Jurkat, Clone E6-1 (cell line): ENCODE data around the gene SLC44A1.

Experiments
- DNase-seq: peaks from one replicate; pipeline ENCODE4 v3.0.0-alpha.2; 2011; ENCODE audit warnings: low read depth, low spot score
- H3K4me3 ChIP-seq: 2 replicates; pipeline ENCODE4 v1.5.1; 2011; ENCODE audit warnings: mild to moderate bottlenecking, low read length, control low read depth, moderate library complexity

SLC44A1 gene

DNA sequence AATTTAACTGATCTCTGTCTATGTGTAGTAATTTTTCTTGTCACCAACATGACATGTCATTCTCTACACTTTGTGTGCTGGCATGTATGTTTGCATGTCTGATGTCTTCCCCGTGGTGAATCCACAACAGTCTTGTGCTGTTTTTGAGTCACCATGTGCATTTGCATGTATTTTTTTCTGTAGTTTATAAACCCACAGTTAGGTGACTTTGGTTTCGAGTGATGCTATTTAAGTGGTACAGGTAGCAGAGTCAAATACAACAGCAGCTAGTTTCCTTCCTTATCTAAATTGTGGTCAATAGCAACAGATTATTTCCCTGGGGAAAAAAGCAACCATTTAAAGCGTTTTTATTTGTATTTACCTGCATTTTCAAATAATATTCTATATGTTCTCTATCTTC is 113.5 kb downstream of the SLC44A1 start:
- H3K4me3 ChIP-seq = no peak overlapping the region
- no peak for DNase-seq

DNA sequence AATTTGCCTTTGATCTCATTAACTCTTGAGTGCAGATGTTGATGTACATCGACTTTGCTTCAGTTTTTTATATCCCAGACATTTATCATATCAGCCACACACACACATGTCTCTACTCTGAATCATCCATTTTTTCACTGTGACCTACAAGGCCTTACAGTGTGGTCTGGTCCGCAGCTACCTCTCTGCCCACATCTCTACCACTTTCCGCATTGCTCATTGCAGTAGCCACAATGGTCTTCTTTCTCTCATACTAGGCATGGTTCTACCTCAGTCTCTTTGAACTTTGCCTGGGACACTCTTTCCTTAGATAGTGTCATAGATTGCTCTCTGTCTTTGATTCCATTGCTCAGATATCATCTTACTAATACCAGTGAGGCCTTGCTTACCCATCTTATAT is 115.4 kb downstream of the SLC44A1 start:
- DNase-seq = no peak
- no peak overlapping the region for H3K4me3 ChIP-seq

DNA sequence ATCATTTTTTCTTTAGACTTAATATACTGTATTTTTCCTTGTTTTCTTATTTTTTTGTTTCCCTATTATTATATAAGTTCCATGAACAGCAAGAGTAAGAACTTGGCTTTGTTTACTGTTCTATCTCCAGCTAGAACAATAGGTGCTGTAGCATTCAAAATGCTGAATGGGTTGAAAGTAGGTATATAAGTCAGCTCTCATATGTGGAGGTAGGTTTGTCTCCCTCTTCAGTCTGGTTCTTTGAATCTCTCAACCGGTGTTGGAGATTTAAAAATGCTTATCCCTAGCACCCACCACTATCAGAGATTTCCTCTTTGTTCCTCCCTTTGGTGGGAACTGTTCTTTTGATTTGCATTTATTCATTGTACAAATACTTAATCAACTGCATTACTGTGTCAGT is 115.9 kb downstream of the SLC44A1 start:
- no peak overlapping the region for H3K4me3 ChIP-seq
- no peak for DNase-seq

DNA sequence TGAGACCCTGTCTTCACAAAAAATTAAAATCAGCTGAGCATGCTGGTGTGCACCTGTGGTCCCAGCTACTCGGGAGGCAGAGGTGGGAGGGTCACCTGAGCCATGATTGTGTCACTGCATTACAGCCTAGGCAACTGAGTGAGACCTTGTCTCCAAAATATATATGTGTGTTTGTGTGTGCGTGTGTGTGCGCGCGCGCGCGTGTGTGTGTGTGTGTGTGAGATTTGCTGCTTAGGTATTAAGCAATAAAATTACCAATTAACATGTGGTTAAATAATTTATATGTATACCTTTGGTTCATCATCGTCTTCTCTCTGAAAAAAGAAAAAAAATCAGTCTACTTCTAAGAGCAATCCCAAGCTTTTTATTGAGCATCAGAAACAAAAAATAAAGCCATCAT is 117.4 kb downstream of the SLC44A1 start:
- no peak for DNase-seq
- H3K4me3 ChIP-seq = no peak overlapping the region

DNA sequence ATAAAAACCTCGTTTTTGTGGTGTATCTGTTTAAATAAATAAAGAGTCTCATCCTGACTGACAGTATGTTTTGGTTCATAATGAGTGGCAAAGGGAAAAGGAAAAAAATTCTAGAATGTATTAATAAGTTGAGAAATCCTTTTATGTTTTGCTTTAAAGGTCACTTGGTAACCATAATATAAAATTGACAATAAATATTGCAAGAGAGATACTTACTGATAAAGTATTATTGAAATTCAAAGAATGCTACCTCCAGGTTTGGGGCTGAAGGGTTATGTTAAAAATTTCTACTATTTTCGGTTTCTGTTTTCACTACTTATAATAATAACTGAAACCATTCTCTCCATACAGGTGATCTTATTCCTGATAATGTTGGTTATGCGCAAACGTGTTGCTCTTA is 118.0 kb downstream of the SLC44A1 start:
- DNase-seq = no peak

DNA sequence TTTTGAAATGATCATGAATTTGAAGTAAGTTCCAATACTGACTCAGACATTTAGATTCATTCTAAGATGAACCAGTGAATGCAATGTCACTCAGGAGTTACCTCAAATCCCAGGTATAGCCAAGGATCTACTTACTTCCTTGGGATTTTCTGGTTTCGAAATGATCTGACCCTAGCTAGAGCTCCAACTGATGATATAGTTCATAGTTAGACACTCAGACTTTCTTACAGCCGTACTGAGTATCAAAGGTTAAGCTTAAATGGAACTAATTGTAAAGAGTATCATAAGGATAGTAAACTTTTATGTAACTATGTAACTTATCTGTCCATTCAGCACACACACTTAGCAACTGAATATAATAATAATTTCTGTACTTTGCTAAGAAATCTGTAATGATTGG is 119.4 kb downstream of the SLC44A1 start:
- no peak overlapping the region for H3K4me3 ChIP-seq
- no peak for DNase-seq

More for the DNA sequence above, 118.0 kb downstream of the SLC44A1 start:
- H3K4me3 ChIP-seq = no peak overlapping the region

DNA sequence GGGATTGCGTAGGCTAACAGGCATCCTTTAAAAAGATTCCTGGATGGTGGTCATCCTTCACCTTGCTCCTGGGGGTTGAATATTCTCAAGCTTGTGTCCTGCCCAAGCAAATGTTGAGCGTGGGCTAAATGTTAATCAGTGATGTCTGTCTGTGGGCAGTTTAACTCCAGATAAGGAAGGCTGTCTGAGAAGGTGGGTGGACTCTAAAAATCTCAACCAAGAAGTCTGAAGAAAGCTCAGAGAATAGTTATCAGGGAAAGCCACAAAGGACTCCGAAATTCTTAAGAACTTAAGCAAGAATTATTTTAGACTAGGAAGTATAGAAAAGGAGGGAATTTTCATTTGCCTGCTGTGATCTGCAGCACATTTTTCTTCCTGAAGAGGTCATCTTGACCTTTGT is 125.5 kb downstream of the SLC44A1 start:
- no peak overlapping the region for H3K4me3 ChIP-seq
- DNase-seq = no peak

DNA sequence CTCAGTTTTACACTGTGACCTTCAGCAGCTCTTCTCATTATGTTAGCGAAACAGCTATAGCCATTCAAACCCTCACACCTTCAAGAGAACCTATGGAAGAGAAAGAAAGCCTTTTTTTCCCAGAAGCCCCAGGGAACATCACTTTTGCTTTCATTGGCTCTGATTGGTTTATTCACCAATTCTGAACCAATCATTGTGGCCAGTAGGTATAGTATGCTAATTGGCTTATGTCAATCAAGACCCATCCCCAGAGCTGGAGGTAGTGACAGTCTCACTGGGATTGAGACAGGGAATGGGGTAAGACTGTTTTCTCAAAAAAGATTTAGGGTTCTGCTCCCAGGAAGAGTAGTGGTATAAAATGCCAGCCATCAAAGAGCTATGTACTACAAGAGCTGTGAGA is 129.3 kb downstream of the SLC44A1 start:
- no peak overlapping the region for H3K4me3 ChIP-seq
- no peak for DNase-seq

DNA sequence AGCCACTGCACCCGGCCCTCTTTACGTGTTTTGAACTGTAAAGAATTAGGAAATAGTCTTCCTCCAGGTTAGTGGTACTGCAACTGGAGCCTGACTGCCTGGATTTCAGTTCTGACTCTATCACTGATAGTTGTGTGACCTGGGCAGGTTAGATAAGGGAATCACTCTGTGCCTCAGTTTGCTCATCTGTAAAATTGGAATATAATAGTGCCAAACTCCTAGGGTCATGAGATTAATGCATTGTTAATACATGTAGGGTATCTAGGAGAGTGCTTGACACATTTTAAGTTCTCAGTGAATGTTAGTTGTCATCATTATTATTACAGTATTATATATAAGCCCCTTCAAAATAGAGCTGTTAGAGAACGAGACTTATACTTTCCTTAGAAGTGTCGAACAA is 130.9 kb downstream of the SLC44A1 start:
- H3K4me3 ChIP-seq = no peak overlapping the region
- no peak for DNase-seq

DNA sequence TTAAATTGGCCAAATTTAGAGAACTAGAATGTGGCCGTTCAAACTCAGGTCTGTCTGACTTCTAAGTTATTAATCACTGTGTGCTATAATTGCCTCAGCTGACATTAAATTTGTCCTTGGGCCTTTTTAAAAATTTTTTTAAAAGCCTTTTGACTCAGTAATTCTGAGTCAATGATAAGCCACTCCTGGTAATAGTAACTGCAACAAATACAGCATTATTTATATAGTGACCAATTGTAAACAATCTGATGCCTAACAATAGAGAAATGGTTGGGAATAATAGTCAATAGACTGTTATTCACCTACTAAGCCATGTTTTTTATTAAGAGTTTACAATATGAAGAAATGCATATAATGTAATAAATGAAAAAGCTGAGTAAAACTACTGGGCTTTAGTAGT is 132.4 kb downstream of the SLC44A1 start:
- H3K4me3 ChIP-seq = no peak overlapping the region
- DNase-seq = no peak

DNA sequence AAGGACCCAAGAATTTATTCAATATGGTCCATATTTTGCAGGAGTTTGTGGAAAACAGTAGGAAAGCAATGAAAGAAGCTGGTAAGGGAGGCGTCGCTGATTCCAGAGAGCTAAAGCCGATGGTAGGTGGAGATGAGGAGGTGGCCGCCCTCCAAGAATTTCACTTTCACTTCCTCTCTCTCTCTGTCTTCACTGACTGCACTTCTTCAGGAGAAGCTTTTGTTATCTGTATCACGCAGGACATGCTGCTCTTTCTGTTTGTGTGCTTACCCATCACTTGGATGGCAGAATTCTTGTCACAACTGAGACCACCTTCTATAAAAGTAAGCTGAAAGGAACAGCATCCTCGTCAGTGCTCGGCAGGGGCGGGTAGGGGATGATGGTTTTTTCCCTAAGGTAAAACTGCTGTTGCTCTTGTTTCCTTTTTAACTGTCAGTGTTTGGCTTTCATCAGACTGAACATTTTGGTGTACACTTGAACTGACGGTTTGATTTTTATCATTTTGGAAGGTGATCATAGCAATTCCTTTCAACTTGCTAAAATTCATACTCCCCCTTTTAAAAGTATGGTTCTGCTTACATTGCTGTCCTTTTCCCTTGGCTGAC is 141.0 kb downstream of the SLC44A1 start:
- peak overlapping the region; percentile 70 for H3K4me3 ChIP-seq
- peak; percentile 68 for DNase-seq

DNA sequence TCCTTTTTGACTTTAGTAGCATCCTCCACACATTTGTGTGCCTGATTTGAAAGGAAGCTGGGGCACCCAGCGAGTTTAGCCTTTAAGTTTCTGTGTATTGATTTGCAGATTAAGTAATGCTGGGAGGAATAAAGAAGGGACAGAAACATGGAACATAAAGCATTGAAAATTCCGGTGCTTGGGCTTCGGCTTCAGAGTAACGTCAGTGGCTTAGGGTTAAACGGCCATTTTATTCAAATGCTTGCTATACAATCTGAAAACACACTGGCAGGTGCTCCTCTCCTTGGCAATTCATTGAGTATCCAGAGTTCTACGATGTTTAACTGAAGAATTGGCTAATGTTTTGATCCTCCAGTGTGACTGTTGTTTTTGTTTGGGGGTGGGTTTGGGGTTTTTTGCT is 145.3 kb downstream of the SLC44A1 start:
- no peak overlapping the region for H3K4me3 ChIP-seq

DNA sequence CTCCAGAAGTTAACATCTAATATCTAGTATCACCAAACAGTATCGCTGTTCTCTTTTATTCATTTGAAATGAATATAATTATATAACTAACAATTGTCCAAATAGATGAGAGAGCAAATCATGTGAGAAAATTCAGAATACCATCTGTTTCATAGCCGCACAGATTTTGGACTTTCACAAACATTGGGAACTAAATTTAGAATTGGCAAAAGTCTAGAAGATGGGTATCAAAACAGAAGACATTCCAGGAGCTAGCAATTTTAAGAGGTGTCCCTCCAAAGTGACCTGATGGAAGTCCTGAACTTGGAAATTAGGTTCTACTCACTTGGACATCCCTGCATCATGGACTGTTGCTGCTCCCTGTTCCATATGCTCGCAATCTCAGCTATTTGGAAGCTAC is 146.4 kb downstream of the SLC44A1 start:
- no peak for DNase-seq

More for the DNA sequence above, 145.3 kb downstream of the SLC44A1 start:
- DNase-seq = no peak

DNA sequence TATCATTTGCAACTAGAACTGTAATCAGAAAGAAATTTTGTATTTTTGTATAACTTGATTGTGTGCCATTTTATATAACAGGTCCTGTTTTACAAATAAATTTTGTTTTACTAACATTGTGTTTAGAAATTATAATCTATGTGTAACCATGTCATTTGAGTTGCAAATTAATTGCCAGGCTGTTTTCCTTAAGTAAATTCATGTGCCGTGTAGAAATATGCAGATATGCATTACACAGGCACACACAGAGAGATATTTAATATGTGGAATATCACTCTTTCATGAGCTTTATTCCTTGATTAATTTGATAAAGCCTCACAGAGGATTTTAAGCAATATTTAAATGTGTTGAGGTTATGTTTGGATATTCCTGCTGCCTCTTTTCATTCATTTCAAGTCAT is 146.8 kb downstream of the SLC44A1 start:
- no peak overlapping the region for H3K4me3 ChIP-seq

More for the DNA sequence above, 146.4 kb downstream of the SLC44A1 start:
- no peak overlapping the region for H3K4me3 ChIP-seq

DNA sequence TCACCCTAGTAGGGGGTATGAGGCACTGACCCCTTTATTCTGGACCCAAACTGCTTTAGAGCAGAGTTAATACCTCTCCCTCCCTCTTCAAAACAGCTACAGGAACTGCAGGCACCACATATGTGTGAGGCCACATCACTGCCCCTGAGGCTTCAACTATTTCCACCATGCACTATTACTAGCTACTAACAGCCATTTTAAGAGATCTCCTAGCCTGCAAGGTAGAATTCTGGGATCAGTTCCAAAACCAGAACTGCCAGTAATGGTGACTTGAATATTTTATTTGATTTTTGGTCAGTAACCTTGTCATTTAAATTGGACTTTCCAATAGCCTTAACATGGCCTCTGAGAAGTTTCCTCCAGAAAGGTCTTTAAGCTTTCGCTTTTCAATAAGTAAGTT is 148.1 kb downstream of the SLC44A1 start:
- no peak for DNase-seq
- no peak overlapping the region for H3K4me3 ChIP-seq

More for the DNA sequence above, 146.8 kb downstream of the SLC44A1 start:
- no peak for DNase-seq

DNA sequence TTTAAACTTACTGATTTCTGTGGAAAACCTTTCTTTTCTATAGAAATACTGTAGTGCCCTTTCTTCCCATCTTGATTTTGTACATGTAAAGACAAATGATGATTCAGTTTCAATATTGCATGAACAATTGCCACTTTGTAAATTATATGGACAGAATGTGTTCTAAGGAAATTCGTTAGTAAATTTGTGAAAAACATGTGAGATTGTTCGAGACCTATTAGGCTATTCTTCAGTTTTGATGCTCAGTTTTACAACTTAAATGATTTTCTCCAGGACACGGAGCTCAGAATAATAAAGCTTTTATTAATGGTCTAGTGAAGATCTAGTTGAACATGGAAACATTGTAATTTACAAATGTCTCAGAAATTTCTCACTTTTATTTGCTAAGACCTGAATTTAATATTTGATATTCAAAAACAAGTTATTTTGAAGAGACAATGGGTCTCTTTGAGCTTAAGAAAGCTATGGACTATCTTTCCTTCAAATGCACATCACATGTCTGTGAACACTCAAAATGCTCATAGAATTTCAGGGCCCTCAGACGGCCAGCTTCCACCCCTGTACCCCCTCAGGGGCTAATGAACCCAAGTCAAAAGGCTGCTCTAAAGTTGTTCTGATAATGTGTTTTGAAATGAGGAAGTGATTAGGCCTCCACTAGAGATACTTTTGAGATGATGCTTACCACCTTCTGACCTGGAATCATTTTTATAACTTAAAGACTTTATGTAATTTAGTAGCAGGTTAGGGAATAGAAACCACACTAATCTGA is 149.3 kb downstream of the SLC44A1 start:
- no peak for DNase-seq
- H3K4me3 ChIP-seq = no peak overlapping the region

DNA sequence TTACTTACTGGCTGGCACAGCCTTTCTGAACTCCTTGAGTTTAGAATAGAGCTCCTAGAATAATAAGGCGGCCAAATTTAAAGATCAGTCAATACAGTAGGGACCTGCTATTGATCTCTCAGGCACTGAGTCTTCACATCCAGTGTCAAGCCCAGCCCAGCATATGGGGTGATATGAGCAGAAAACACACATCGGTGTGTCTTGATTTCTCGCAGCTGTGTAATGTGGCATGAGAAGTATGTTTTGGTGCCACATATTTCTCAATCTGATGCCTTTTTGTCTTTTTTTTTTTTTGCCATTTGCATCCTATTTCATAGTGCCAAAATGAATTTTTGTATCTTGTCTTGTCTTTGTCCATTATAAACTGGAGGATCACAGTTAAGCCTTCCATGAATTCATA is 152.0 kb downstream of the SLC44A1 start:
- H3K4me3 ChIP-seq = no peak overlapping the region
- DNase-seq = no peak

DNA sequence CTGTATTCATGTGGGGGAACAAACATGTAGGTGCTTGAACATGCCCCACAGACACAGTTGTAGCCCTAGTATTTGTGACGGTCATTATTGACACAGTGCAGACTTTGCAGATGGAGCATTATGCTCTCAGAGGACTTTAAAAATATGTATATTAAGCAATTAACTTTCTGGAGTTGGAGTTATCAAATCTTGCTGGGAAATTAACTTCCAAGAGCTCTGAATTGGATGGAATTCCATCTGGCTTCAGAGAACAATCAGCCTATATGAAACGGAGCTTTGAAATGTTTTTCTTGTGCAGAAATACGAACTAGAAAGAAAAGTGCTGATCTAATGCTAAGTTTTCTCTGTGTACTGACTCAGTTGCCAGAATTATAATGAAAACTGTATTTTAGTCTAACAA is 152.4 kb downstream of the SLC44A1 start:
- no peak overlapping the region for H3K4me3 ChIP-seq
- no peak for DNase-seq

DNA sequence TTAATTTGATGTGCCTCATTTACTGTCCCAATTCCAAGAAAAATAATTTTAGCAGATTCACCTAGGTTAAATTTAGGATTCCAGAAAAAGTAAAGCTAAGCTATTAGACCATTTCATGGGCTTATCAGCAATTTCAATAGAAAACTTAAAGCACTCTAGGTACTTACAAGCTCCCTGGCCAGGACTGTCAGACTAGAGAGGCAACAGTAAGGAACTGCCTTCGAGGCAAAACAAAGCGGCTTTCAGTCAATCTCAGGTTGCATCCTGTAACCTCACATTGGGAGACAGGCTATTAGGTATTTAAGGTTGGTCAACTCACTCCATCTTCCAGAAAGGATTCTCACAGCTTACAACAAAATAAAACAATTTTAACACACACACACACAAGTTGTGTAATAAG is 154.7 kb downstream of the SLC44A1 start:
- no peak overlapping the region for H3K4me3 ChIP-seq
- DNase-seq = no peak

DNA sequence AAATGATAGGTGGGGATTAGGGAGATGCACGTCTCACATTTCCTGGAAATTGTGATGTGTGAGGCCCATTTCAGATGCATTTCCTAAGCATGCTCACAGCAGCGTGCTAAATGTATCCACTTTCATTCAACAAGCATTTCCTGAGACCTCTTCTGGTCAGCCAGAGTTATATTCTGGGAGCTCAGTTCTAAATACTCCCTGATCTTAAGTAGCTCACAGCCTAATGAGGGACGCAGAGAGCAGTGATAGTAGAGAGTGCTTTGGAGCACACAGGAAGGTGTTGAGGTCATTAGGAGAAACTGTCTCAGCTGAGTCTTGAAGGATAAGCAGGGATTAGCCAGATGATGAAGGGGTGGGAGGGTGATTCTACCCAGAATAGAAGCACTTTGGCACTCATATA is 157.2 kb downstream of the SLC44A1 start:
- no peak overlapping the region for H3K4me3 ChIP-seq
- DNase-seq = no peak
